T-cell (primary cell): ENCODE results near the gene USP27X. TPM values are rescaled to one million over a fixed set of nuclear protein-coding genes. Genes with fewer than 3 reads are reported as not detected.

Experiments used
- ATAC-seq, 4 experiments: fragments of 200-7000 bp in 3 of 4; fragments of 150-1000 bp in 1 of 4; cut with Tn5 transposase; replicated peaks in 1 of 4; 1 replicate in 3 of 4; 2 replicates in 1 of 4; pipeline ENCODE4 v1.10.0; 2021; ENCODE audit warnings: moderate library complexity in 3 of 4, mild to moderate bottlenecking in 2 of 4, moderate number of reproducible peaks in 1 of 4
- CTCF ChIA-PET, 2 donors: fragments of 300-600 bp; sonication (Branson Sonifier 250); formaldehyde crosslinking; loops; one replicate each; lab custom pipeline; 2022; ENCODE audit warnings: antibody characterized with exemption in 2 of 2; lab: Charles Lee
- POLR2A ChIA-PET, 2 donors: fragments of 300-600 bp; sonication (Branson Sonifier 250); formaldehyde crosslinking; loops; one replicate each; lab custom pipeline; 2022; ENCODE audit warnings: antibody characterized with exemption in 2 of 2; lab: Charles Lee
- DNase-seq, 35 experiments: peaks; one replicate each; pipeline versions ENCODE4 v3.0.0 to v3.0.0-alpha.2; 2013 to 2023
- H3K27ac ChIP-seq: one replicate; pipeline ENCODE4 v1.5.1; 2013; ENCODE audit warnings: low read length
- H3K27me3 ChIP-seq, 2 experiments: replicated peaks in 1 of 2; 1 replicate in 1 of 2; 2 replicates in 1 of 2; pipeline versions ENCODE4 v1.6.1 to v1.7.0; 2013; ENCODE audit warnings: low read length in 1 of 2, mixed read lengths in 1 of 2; ENCODE audit not compliant: control insufficient read depth in 2 of 2, insufficient read depth in 2 of 2; ENCODE audit errors: extremely low read depth in 1 of 2
- H3K36me3 ChIP-seq, 2 donors: 1 replicate in 1 of 2; 2 replicates in 1 of 2; pipeline versions ENCODE4 v1.6.1 to v1.7.0; 2013; ENCODE audit warnings: low read length in 1 of 2; ENCODE audit not compliant: control insufficient read depth in 2 of 2, insufficient read depth in 1 of 2; ENCODE audit errors: extremely low read depth in 1 of 2
- H3K4me1 ChIP-seq, 2 experiments: 1 replicate in 1 of 2; 2 replicates in 1 of 2; pipeline versions ENCODE4 v1.6.1 to v1.7.0; 2013; ENCODE audit warnings: low read length in 2 of 2, mixed read lengths in 1 of 2; ENCODE audit not compliant: insufficient read depth in 2 of 2, control insufficient read depth in 1 of 2; ENCODE audit errors: extremely low read depth in 1 of 2
- H3K4me3 ChIP-seq, 2 donors: 1 replicate in 1 of 2; 2 replicates in 1 of 2; pipeline versions ENCODE4 v1.5.1 to v1.7.0; 2013; ENCODE audit warnings: mild to moderate bottlenecking in 2 of 2, low read length in 1 of 2, moderate library complexity in 1 of 2; ENCODE audit not compliant: control insufficient read depth in 1 of 2; ENCODE audit errors: extremely low read depth in 1 of 2
- H3K9me3 ChIP-seq: 2 replicates; pipeline ENCODE4 v1.7.0; 2013
- H3K27ac Mint-ChIP-seq, 2 donors: one replicate each; pipeline ENCODE4 v1.8.0; 2020 to 2021; ENCODE audit warnings: mild to moderate bottlenecking in 2 of 2, mixed read lengths in 2 of 2
- H3K27me3 Mint-ChIP-seq, 2 donors: one replicate each; pipeline ENCODE4 v1.8.0; 2021 to 2022; ENCODE audit warnings: mixed read lengths in 2 of 2
- H3K36me3 Mint-ChIP-seq: one replicate; pipeline ENCODE4 v1.8.0; 2021; ENCODE audit warnings: mixed read lengths
- H3K4me1 Mint-ChIP-seq, 3 donors: one replicate each; pipeline ENCODE4 v1.8.0; 2020 to 2022; ENCODE audit warnings: mixed read lengths in 3 of 3, mild to moderate bottlenecking in 1 of 3
- H3K4me3 Mint-ChIP-seq, 3 donors: one replicate each; pipeline ENCODE4 v1.8.0; 2020 to 2022; ENCODE audit warnings: mild to moderate bottlenecking in 3 of 3, mixed read lengths in 3 of 3, moderate library complexity in 3 of 3
- H3K9me3 Mint-ChIP-seq, 3 donors: one replicate each; pipeline ENCODE4 v1.8.0; 2020 to 2022; ENCODE audit warnings: mixed read lengths in 3 of 3
- WGBS: methylation state at CpG from one replicate; pipeline ENCODE4 v1.1.5; 2013; ENCODE audit warnings: missing lambda C conversion rate; ENCODE audit not compliant: insufficient coverage; 5-methylcytosine and 5-hydroxymethylcytosine counted together
- total RNA-seq, 35 experiments: library from RNA in 6 of 35; stranded (reverse) in 6 of 35; fragments of 120-200 nt in 1 of 35; gene quantifications; one replicate each; pipeline versions ENCODE4 v1.2.1 to v1.2.4 and lab custom pipeline; 2013 to 2026

USP27X gene
- total RNA-seq, 5 donors from 2014 or later (not counting 1 experiment from before 2014, with no cell fraction given) = 2.9 to 5.3 (median 3.7) TPM

GRCh38 chrX:49846522-49846921 lies 32.8 kb upstream of the USP27X start:
- POLR2A ChIA-PET = no interaction called here
- DNase-seq (no peak), ATAC-seq (no peak)
- Histone ChIP-seq H3K4me3 (no peak overlapping the region), H3K27ac (no peak overlapping the region), H3K4me1 (no peaks in the 10 kb centered on the region), H3K36me3 (no peaks in the 10 kb centered on the region), H3K27me3 (no peaks in the 10 kb centered on the region), H3K9me3 (no peaks in the 10 kb centered on the region)
- no CpG with 5 or more reads among the region's 1 CpG for WGBS
- H3K4me1 Mint-ChIP-seq = no peaks in the 10 kb centered on the region
- H3K4me3 Mint-ChIP-seq = no peak overlapping the region
- peaks cover 3 to 36% of the 10 kb centered on the region in 2 donors for H3K27me3 Mint-ChIP-seq
- no peak overlapping the region for H3K27ac Mint-ChIP-seq
- CTCF ChIA-PET = interaction anchor here (0.6 to 0.7 kb wide), 2 partner anchors 228 to 1614 kb away, joined by 3 to 6 read pairs; no protein-coding TSS in a partner anchor
- H3K36me3 Mint-ChIP-seq = no peaks in the 10 kb centered on the region
- no peaks in the 10 kb centered on the region for H3K9me3 Mint-ChIP-seq

- Mint-ChIP-seq H3K36me3 (no peaks in the 10 kb centered on the region), H3K27ac (no peak overlapping the region), H3K4me3 (no peak overlapping the region), H3K9me3 (no peaks in the 10 kb centered on the region), H3K27me3 (peaks cover 3 to 42% of the 10 kb centered on the region in 2 donors), H3K4me1 (no peaks in the 10 kb centered on the region)
- no peaks in the 10 kb centered on the region for H3K36me3 ChIP-seq
- no peak overlapping the region for H3K27ac ChIP-seq
- no CpG with 5 or more reads among the region's 3 CpGs for WGBS
- CTCF ChIA-PET = no interaction called here
- no peaks in the 10 kb centered on the region for H3K4me1 ChIP-seq
- ATAC-seq = no peak
- H3K4me3 ChIP-seq = no peak overlapping the region
- POLR2A ChIA-PET = no interaction called here
- DNase-seq = no peak
- H3K27me3 ChIP-seq = no peaks in the 10 kb centered on the region
- no peaks in the 10 kb centered on the region for H3K9me3 ChIP-seq
These were observed 31.0 kb upstream of the USP27X start for GRCh38 chrX:49848275-49848674.

- ChIA-PET CTCF (no interaction called here), POLR2A (no interaction called here)
- Histone ChIP-seq H3K4me1 (no peaks in the 10 kb centered on the region), H3K27ac (no peak overlapping the region), H3K4me3 (no peak overlapping the region), H3K9me3 (no peaks in the 10 kb centered on the region), H3K36me3 (no peaks in the 10 kb centered on the region), H3K27me3 (no peaks in the 10 kb centered on the region)
- H3K27ac Mint-ChIP-seq = no peak overlapping the region
- no peaks in the 10 kb centered on the region for H3K9me3 Mint-ChIP-seq
- peaks cover 3 to 40% of the 10 kb centered on the region in 2 donors for H3K27me3 Mint-ChIP-seq
- no peaks in the 10 kb centered on the region for H3K4me1 Mint-ChIP-seq
- WGBS = no CpG with 5 or more reads among the region's 1 CpG
- DNase-seq = no peak
- no peak overlapping the region for H3K4me3 Mint-ChIP-seq
- no peak for ATAC-seq
- H3K36me3 Mint-ChIP-seq = no peaks in the 10 kb centered on the region
These were observed 29.3 kb upstream of the USP27X start for GRCh38 chrX:49850028-49850427.

DNA sequence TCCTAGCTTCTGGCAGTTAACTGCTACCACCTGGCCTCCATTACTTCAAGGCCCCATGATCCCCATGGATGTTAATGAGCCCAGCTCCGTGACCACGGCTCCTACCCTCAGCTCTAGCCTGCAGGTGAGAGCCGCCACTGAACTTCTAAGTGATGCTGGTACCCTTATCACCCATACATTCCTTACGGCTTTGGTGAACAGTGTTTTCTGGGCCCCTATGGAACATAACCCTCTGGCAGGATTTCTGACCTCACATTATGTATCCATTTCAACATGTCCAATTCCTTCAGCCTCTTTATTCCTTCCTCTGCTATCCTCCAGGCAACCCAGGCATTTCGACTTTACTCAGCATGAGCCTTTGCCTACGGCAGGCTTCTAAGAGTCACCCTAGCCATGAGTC lies 25.6 kb upstream of the USP27X start:
- no peak overlapping the region for H3K4me3 Mint-ChIP-seq
- no peaks in the 10 kb centered on the region for H3K9me3 ChIP-seq
- ChIA-PET POLR2A (no interaction called here), CTCF (no interaction called here)
- H3K9me3 Mint-ChIP-seq = no peaks in the 10 kb centered on the region
- peaks cover 0 to 29% of the 10 kb centered on the region in 2 donors for H3K27me3 Mint-ChIP-seq
- H3K4me1 Mint-ChIP-seq = no peaks in the 10 kb centered on the region
- H3K36me3 ChIP-seq = no peaks in the 10 kb centered on the region
- H3K27me3 ChIP-seq = no peaks in the 10 kb centered on the region
- H3K27ac Mint-ChIP-seq = no peak overlapping the region
- no peak overlapping the region for H3K27ac ChIP-seq
- 84% methylated on average over 5 of the region's 6 CpGs for WGBS
- H3K4me1 ChIP-seq = no peaks in the 10 kb centered on the region
- DNase-seq = no peak
- no peak overlapping the region for H3K4me3 ChIP-seq
- ATAC-seq = no peak
- H3K36me3 Mint-ChIP-seq = no peaks in the 10 kb centered on the region

DNA sequence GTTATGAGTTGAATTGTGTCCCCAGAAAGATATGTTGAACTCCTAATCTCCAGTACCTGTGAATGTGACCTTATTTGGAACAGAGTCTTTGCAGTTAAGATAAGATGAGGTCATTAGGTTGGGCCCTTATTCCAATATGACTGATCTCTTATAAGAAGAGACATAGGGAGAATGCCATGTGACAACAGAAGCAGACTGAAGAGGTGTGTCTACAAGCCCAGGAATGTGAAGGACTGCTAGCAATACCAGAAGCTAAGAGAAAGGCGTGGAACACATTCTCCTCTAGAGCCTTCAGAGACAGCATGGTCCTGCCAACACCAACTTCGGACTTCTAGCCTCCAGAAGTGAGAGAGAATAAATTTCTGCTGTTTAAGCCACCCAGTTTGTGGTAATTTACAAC lies 22.5 kb upstream of the USP27X start:
- ATAC-seq (no peak), DNase-seq (no peak)
- H3K4me3 Mint-ChIP-seq = no peak overlapping the region
- POLR2A ChIA-PET = no interaction called here
- Histone ChIP-seq H3K4me3 (no peak overlapping the region), H3K9me3 (no peaks in the 10 kb centered on the region), H3K27me3 (no peaks in the 10 kb centered on the region), H3K36me3 (no peaks in the 10 kb centered on the region), H3K27ac (no peak overlapping the region), H3K4me1 (no peaks in the 10 kb centered on the region)
- no peak overlapping the region for H3K27ac Mint-ChIP-seq
- H3K9me3 Mint-ChIP-seq = no peaks in the 10 kb centered on the region
- H3K36me3 Mint-ChIP-seq = no peaks in the 10 kb centered on the region
- peaks cover 0 to 40% of the 10 kb centered on the region in 2 donors for H3K27me3 Mint-ChIP-seq
- CTCF ChIA-PET = no interaction called here
- WGBS = no CpG with 5 or more reads among the region's 2 CpGs
- no peaks in the 10 kb centered on the region for H3K4me1 Mint-ChIP-seq

DNA sequence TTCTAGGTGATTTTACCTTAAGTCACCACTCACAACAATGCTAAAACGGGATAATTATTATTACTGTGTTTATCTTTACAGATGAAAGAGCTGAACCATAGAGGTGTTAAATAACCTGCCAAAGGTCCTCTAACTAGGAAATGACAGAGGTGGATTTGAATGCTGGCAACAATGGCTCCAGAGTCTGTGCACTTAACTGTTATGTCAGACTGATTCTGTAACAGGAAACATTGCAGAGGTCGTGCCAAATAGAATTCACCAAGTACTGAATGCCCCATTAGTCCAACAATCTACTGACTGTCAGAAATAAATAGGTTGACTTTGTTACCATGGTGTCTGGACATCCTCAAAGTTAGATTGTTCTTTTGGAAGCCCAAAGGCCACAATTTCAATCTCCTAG lies 20.9 kb upstream of the USP27X start:
- Mint-ChIP-seq H3K9me3 (no peaks in the 10 kb centered on the region), H3K4me1 (no peaks in the 10 kb centered on the region), H3K4me3 (no peak overlapping the region), H3K27me3 (peaks cover 3 to 37% of the 10 kb centered on the region in 2 donors), H3K27ac (no peak overlapping the region), H3K36me3 (no peaks in the 10 kb centered on the region)
- H3K4me3 ChIP-seq = no peak overlapping the region
- ChIA-PET CTCF (no interaction called here), POLR2A (no interaction called here)
- no peaks in the 10 kb centered on the region for H3K27me3 ChIP-seq
- no CpG with 5 or more reads among the region's 2 CpGs for WGBS
- H3K27ac ChIP-seq = no peak overlapping the region
- H3K4me1 ChIP-seq = no peaks in the 10 kb centered on the region
- ATAC-seq = no peak
- no peaks in the 10 kb centered on the region for H3K36me3 ChIP-seq
- no peak for DNase-seq
- H3K9me3 ChIP-seq = no peaks in the 10 kb centered on the region

DNA sequence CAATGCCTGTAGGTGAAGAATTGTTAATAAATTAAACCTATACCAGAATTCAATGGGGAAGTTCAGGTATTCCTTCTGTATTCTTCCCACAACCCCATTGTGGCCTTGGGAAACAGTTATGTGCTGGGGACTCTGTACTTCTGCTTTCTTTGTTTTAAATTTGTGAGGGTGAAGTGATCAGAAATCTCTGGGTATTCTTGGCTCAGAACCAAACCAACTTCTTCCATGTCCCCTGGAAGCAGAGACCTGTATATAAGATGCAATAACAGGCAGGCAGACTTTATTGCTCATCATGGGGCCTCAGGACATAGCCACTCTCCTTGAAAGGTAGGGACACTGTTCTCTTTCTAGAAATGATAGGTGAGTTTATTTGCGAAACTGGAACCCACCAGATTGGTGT lies 19.8 kb upstream of the USP27X start:
- DNase-seq = no peak
- no peak overlapping the region for H3K27ac Mint-ChIP-seq
- H3K4me3 ChIP-seq = no peak overlapping the region
- H3K27me3 Mint-ChIP-seq = peaks cover 3 to 32% of the 10 kb centered on the region in 2 donors
- H3K27ac ChIP-seq = no peak overlapping the region
- ATAC-seq = no peak
- H3K36me3 Mint-ChIP-seq = no peaks in the 10 kb centered on the region
- H3K4me1 Mint-ChIP-seq = no peaks in the 10 kb centered on the region
- H3K9me3 ChIP-seq = no peaks in the 10 kb centered on the region
- H3K36me3 ChIP-seq = no peaks in the 10 kb centered on the region
- H3K4me1 ChIP-seq = no peaks in the 10 kb centered on the region
- no peaks in the 10 kb centered on the region for H3K27me3 ChIP-seq
- ChIA-PET POLR2A (no interaction called here), CTCF (no interaction called here)
- WGBS = no CpG with 5 or more reads among the region's 1 CpG
- H3K4me3 Mint-ChIP-seq = no peak overlapping the region
- H3K9me3 Mint-ChIP-seq = no peaks in the 10 kb centered on the region
